MM.1S (cell line): ENCODE results near the gene CRHBP.

Experiments
- DNase-seq: peaks from one replicate; pipeline ENCODE4 v3.0.0-alpha.2; 2015
- H2AFZ ChIP-seq: fragments of 300-600 bp; sonication (generic); 2 replicates; pipeline ENCODE4 v1.6.0; 2016; ENCODE audit warnings: antibody characterized with exemption, low read length
- H3F3A ChIP-seq: fragments of 300-600 bp; sonication (generic); 2 replicates; pipeline ENCODE4 v1.6.1; 2016; ENCODE audit warnings: mild to moderate bottlenecking, antibody characterized with exemption, low read length, moderate library complexity, mixed read lengths; ENCODE audit not compliant: insufficient read depth
- H3K27ac ChIP-seq: fragments of 300-600 bp; sonication (generic); 2 replicates; pipeline ENCODE4 v1.5.1; 2016; ENCODE audit warnings: mild to moderate bottlenecking, low read length
- H3K27me3 ChIP-seq: fragments of 300-600 bp; sonication (generic); replicated peaks from 2 replicates; pipeline ENCODE4 v1.6.0; 2016; ENCODE audit warnings: low read length; ENCODE audit not compliant: insufficient read depth
- H3K36me3 ChIP-seq: fragments of 300-600 bp; sonication (generic); replicated peaks from 2 replicates; pipeline ENCODE4 v1.6.1; 2016; ENCODE audit warnings: mild to moderate bottlenecking, low read length, mixed read lengths; ENCODE audit not compliant: insufficient read depth
- H3K4me1 ChIP-seq: fragments of 300-600 bp; sonication (generic); 2 replicates; pipeline ENCODE4 v1.6.1; 2016; ENCODE audit warnings: low read length, mixed read lengths
- H3K4me2 ChIP-seq: fragments of 300-600 bp; sonication (generic); 2 replicates; pipeline ENCODE4 v1.6.0; 2016; ENCODE audit warnings: low read depth, low read length
- H3K4me3 ChIP-seq: fragments of 300-600 bp; sonication (generic); 2 replicates; pipeline ENCODE4 v1.5.1; 2016; ENCODE audit warnings: low read length, mixed read lengths
- H3K79me2 ChIP-seq: fragments of 300-600 bp; sonication (generic); 2 replicates; pipeline ENCODE4 v1.6.1; 2016; ENCODE audit warnings: mixed run types, low read length, mixed read lengths
- H3K9ac ChIP-seq: fragments of 300-600 bp; sonication (generic); 2 replicates; pipeline ENCODE4 v1.6.1; 2016; ENCODE audit warnings: low read length, mixed read lengths
- H3K9me2 ChIP-seq: fragments of 300-600 bp; sonication (generic); replicated peaks from 2 replicates; pipeline ENCODE4 v1.6.1; 2016; ENCODE audit warnings: mild to moderate bottlenecking, low read length, mixed read lengths; ENCODE audit not compliant: insufficient read depth
- H3K9me3 ChIP-seq: fragments of 300-600 bp; sonication (generic); replicated peaks from 2 replicates; pipeline ENCODE4 v1.6.1; 2016; ENCODE audit warnings: mild to moderate bottlenecking, low read length, mixed read lengths; ENCODE audit not compliant: insufficient read depth
- H4K20me1 ChIP-seq: fragments of 300-600 bp; sonication (generic); 2 replicates; pipeline ENCODE4 v1.6.1; 2016; ENCODE audit warnings: mild to moderate bottlenecking, low read length, moderate library complexity, mixed read lengths; ENCODE audit not compliant: insufficient read depth
- EZH2 ChIP-seq: fragments of 300-600 bp; sonication (generic); optimal IDR thresholded peaks from 2 replicates; pipeline ENCODE3; 2017; ENCODE audit warnings: low read depth, mild to moderate bottlenecking, antibody characterized with exemption, low read length, mixed read lengths
- EZH2phosphoT487 ChIP-seq: fragments of 300-600 bp; sonication (generic); IDR thresholded peaks from 2 replicates; pipeline ENCODE4 v1.6.1; 2018; ENCODE audit warnings: antibody characterized with exemption, low read length
- TF ChIP-seq, protein P1 (sequence below): fragments of 300-600 bp; sonication (generic); IDR thresholded peaks from 2 replicates; pipeline ENCODE4 v1.5.1; 2016; ENCODE audit warnings: antibody characterized with exemption, low read length, mixed read lengths

Gene CRHBP

GRCh38 chr5:76941000-76941399 lies 11.8 kb upstream of the CRHBP start:
- TF ChIP-seq, protein P1, sequence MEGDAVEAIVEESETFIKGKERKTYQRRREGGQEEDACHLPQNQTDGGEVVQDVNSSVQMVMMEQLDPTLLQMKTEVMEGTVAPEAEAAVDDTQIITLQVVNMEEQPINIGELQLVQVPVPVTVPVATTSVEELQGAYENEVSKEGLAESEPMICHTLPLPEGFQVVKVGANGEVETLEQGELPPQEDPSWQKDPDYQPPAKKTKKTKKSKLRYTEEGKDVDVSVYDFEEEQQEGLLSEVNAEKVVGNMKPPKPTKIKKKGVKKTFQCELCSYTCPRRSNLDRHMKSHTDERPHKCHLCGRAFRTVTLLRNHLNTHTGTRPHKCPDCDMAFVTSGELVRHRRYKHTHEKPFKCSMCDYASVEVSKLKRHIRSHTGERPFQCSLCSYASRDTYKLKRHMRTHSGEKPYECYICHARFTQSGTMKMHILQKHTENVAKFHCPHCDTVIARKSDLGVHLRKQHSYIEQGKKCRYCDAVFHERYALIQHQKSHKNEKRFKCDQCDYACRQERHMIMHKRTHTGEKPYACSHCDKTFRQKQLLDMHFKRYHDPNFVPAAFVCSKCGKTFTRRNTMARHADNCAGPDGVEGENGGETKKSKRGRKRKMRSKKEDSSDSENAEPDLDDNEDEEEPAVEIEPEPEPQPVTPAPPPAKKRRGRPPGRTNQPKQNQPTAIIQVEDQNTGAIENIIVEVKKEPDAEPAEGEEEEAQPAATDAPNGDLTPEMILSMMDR, result no peak
- TF ChIP-seq EZH2 (no peak), EZH2phosphoT487 (no peak)

DNA sequence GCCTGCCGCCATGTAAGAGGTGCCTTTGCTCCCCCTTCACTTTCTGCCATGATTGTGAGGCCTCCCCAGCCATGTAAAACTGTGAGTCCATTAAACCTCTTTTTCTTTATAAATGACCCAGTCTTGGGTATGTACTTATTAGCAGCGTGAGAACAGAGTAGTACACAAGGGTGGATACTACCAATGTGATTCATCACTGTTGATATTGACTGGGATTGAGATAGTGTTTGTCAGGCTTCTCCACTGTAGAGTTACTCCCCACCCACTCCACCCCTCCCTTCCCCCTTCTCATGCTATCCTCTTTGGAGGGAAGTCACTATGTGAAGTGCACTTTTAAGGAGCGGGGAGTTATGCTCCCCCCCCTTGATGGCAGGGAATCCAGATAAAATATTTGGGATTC lies 11.4 kb upstream of the CRHBP start:
- Histone ChIP-seq H3K4me2 (no peak overlapping the region), H3F3A (no peaks in the 10 kb centered on the region), H3K9me3 (no peaks in the 10 kb centered on the region), H2AFZ (no peak overlapping the region), H3K36me3 (no peaks in the 10 kb centered on the region), H4K20me1 (no peaks in the 10 kb centered on the region), H3K4me1 (no peaks in the 10 kb centered on the region), H3K9ac (no peak overlapping the region), H3K4me3 (no peak overlapping the region), H3K27ac (no peak overlapping the region), H3K9me2 (no peaks in the 10 kb centered on the region), H3K27me3 (no peaks in the 10 kb centered on the region), H3K79me2 (no peaks in the 10 kb centered on the region)
- DNase-seq, result no peak
- TF ChIP-seq EZH2phosphoT487, result no peak
- TF ChIP-seq EZH2, result no peak
- TF ChIP-seq, protein P1, result no peak

More at GRCh38 chr5:76941000-76941399, 11.8 kb upstream of the CRHBP start:
- Histone ChIP-seq H3K27me3 (no peaks in the 10 kb centered on the region), H3K9me3 (no peaks in the 10 kb centered on the region), H3K4me2 (no peak overlapping the region), H2AFZ (no peak overlapping the region), H3K4me3 (no peak overlapping the region), H4K20me1 (no peaks in the 10 kb centered on the region), H3K4me1 (no peaks in the 10 kb centered on the region), H3K27ac (no peak overlapping the region), H3K9ac (no peak overlapping the region), H3K36me3 (no peaks in the 10 kb centered on the region), H3K9me2 (no peaks in the 10 kb centered on the region), H3F3A (no peaks in the 10 kb centered on the region), H3K79me2 (no peaks in the 10 kb centered on the region)
- DNase-seq, result no peak

- no peak for TF ChIP-seq EZH2phosphoT487
- TF ChIP-seq, protein P1, result no peak
- no peak for TF ChIP-seq EZH2
- Histone ChIP-seq H3K27me3 (no peaks in the 10 kb centered on the region), H3K4me3 (no peak overlapping the region), H3K36me3 (no peaks in the 10 kb centered on the region), H3K79me2 (no peaks in the 10 kb centered on the region), H3K9ac (no peak overlapping the region), H3K9me3 (no peaks in the 10 kb centered on the region), H3K4me2 (no peak overlapping the region), H3K9me2 (no peaks in the 10 kb centered on the region), H4K20me1 (no peaks in the 10 kb centered on the region), H2AFZ (no peak overlapping the region), H3K4me1 (no peaks in the 10 kb centered on the region), H3K27ac (no peak overlapping the region), H3F3A (no peaks in the 10 kb centered on the region)
- no peak for DNase-seq
Observed at GRCh38 chr5:76942581-76942980, 10.3 kb upstream of the CRHBP start.

DNA sequence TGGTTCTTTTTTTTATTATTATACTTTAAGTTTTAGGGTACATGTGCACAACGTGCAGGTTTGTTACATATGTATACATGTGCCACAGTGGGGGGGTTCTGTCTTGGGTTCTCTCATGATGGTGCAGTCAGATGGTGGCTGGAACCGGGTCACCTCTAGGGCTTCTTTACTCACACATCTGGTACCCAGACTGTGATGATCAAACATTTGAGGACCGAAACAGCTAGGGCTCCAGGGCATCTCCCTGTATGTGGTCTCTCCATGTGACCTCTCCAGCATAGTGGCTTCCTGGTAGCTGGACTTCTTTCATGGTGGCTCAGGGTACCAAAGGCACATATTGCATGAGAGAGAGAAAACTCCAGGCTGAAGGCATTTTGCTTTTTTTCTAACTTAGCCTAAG lies 9.8 kb upstream of the CRHBP start:
- H3K27ac ChIP-seq, result no peak overlapping the region
- TF ChIP-seq EZH2phosphoT487, result no peak
- TF ChIP-seq, protein P1, result no peak
- TF ChIP-seq EZH2, result no peak

More for the DNA sequence above, 9.8 kb upstream of the CRHBP start:
- Histone ChIP-seq H3K36me3 (no peaks in the 10 kb centered on the region), H3K27me3 (no peaks in the 10 kb centered on the region), H3K79me2 (no peaks in the 10 kb centered on the region), H3K4me3 (no peak overlapping the region), H3K9me2 (no peaks in the 10 kb centered on the region), H2AFZ (no peak overlapping the region), H4K20me1 (no peaks in the 10 kb centered on the region), H3F3A (no peaks in the 10 kb centered on the region), H3K4me1 (no peaks in the 10 kb centered on the region), H3K9ac (no peak overlapping the region), H3K4me2 (no peak overlapping the region), H3K9me3 (no peaks in the 10 kb centered on the region)
- no peak for DNase-seq
